Mucosa of rectum (tissue), 2 donors: ENCODE data around the gene NUP160.

Experiments
- H3K27ac ChIP-seq, 2 donors: one replicate each; pipeline ENCODE4 v1.7.0; 2013; ENCODE audit warnings: inconsistent platforms in 2 of 2, low read depth in 2 of 2, low read length in 2 of 2
- H3K27me3 ChIP-seq, 2 donors: one replicate each; pipeline ENCODE4 v1.7.0; 2013; ENCODE audit warnings: low read length in 2 of 2; ENCODE audit not compliant: control insufficient read depth in 2 of 2, insufficient read depth in 2 of 2
- H3K36me3 ChIP-seq, 2 donors: one replicate each; pipeline ENCODE4 v1.7.0; 2013; ENCODE audit warnings: low read length in 2 of 2; ENCODE audit not compliant: control insufficient read depth in 2 of 2, insufficient read depth in 2 of 2
- H3K4me1 ChIP-seq, 2 donors: one replicate each; pipeline ENCODE4 v1.7.0; 2013; ENCODE audit warnings: low read length in 2 of 2, mild to moderate bottlenecking in 1 of 2; ENCODE audit not compliant: control insufficient read depth in 2 of 2, insufficient read depth in 2 of 2
- H3K4me3 ChIP-seq, 2 donors: one replicate each; pipeline ENCODE4 v1.7.0; 2013; ENCODE audit warnings: low read length in 2 of 2
- H3K9ac ChIP-seq, 2 donors: one replicate each; pipeline ENCODE4 v1.7.0; 2013; ENCODE audit warnings: low read length in 2 of 2, low read depth in 1 of 2, mild to moderate bottlenecking in 1 of 2
- H3K9me3 ChIP-seq, 2 donors: one replicate each; pipeline ENCODE4 v1.7.0; 2013; ENCODE audit warnings: low read length in 2 of 2; ENCODE audit not compliant: control insufficient read depth in 2 of 2
- donor health status: healthy.
- donor health status: Normal muscosa, but diverticular disease.

Gene NUP160

GRCh38 chr11:47863189-47863897, 15.2 kb upstream of the NUP160 start:
- H3K36me3 ChIP-seq, result no peaks in the 10 kb centered on the region
- peak overlapping the region in 1 of 2 donors; percentile 10 for H3K4me3 ChIP-seq
- H3K9me3 ChIP-seq, result no peaks in the 10 kb centered on the region
- peak overlapping the region; percentile 2 to 27 for H3K27ac ChIP-seq
- no peak overlapping the region for H3K9ac ChIP-seq
- H3K27me3 ChIP-seq, result no peaks in the 10 kb centered on the region
- peaks cover 0 to 3% of the 10 kb centered on the region in 2 donors for H3K4me1 ChIP-seq

GRCh38 chr11:47861728-47862127, 13.6 kb upstream of the NUP160 start:
- H3K9ac ChIP-seq, result no peak overlapping the region
- no peaks in the 10 kb centered on the region for H3K36me3 ChIP-seq
- no peak overlapping the region for H3K27ac ChIP-seq
- H3K9me3 ChIP-seq, result no peaks in the 10 kb centered on the region
- H3K4me1 ChIP-seq, result peaks cover 0 to 3% of the 10 kb centered on the region in 2 donors
- no peak overlapping the region for H3K4me3 ChIP-seq
- H3K27me3 ChIP-seq, result no peaks in the 10 kb centered on the region

- no peak overlapping the region for H3K4me3 ChIP-seq
- no peaks in the 10 kb centered on the region for H3K27me3 ChIP-seq
- peaks cover 0 to 3% of the 10 kb centered on the region in 2 donors for H3K4me1 ChIP-seq
- no peaks in the 10 kb centered on the region for H3K9me3 ChIP-seq
- no peak overlapping the region for H3K9ac ChIP-seq
- H3K27ac ChIP-seq, result no peak overlapping the region
- H3K36me3 ChIP-seq, result no peaks in the 10 kb centered on the region
These were observed 12.4 kb upstream of the NUP160 start for GRCh38 chr11:47860536-47860935.

GRCh38 chr11:47857892-47858543, 9.9 kb upstream of the NUP160 start:
- no peak overlapping the region for H3K4me3 ChIP-seq
- H3K9ac ChIP-seq, result no peak overlapping the region
- H3K9me3 ChIP-seq, result no peaks in the 10 kb centered on the region
- no peaks in the 10 kb centered on the region for H3K4me1 ChIP-seq
- no peaks in the 10 kb centered on the region for H3K27me3 ChIP-seq
- H3K36me3 ChIP-seq, result no peaks in the 10 kb centered on the region
- no peak overlapping the region for H3K27ac ChIP-seq

- Histone ChIP-seq H3K27me3 (no peaks in the 10 kb centered on the region), H3K9ac (no peak overlapping the region), H3K9me3 (no peaks in the 10 kb centered on the region), H3K36me3 (no peaks in the 10 kb centered on the region), H3K4me3 (no peak overlapping the region), H3K4me1 (no peaks in the 10 kb centered on the region), H3K27ac (no peak overlapping the region)
These were observed 9.3 kb upstream of the NUP160 start for GRCh38 chr11:47857485-47857884.

GRCh38 chr11:47856186-47856585, 8.0 kb upstream of the NUP160 start:
- Histone ChIP-seq H3K4me1 (no peaks in the 10 kb centered on the region), H3K9ac (no peak overlapping the region), H3K4me3 (no peak overlapping the region), H3K27ac (no peak overlapping the region), H3K36me3 (no peaks in the 10 kb centered on the region), H3K27me3 (no peaks in the 10 kb centered on the region), H3K9me3 (no peaks in the 10 kb centered on the region)

GRCh38 chr11:47854667-47855066, 6.5 kb upstream of the NUP160 start:
- Histone ChIP-seq H3K27ac (no peak overlapping the region), H3K27me3 (no peaks in the 10 kb centered on the region), H3K4me3 (no peak overlapping the region), H3K4me1 (no peaks in the 10 kb centered on the region), H3K9ac (no peak overlapping the region), H3K36me3 (no peaks in the 10 kb centered on the region), H3K9me3 (no peaks in the 10 kb centered on the region)

GRCh38 chr11:47852053-47852452, 3.9 kb upstream of the NUP160 start:
- Histone ChIP-seq H3K27ac (no peak overlapping the region), H3K9me3 (no peaks in the 10 kb centered on the region), H3K27me3 (no peaks in the 10 kb centered on the region), H3K9ac (no peak overlapping the region), H3K4me1 (peaks cover 8 to 9% of the 10 kb centered on the region in 2 donors), H3K36me3 (no peaks in the 10 kb centered on the region), H3K4me3 (no peak overlapping the region)

GRCh38 chr11:47850337-47850736, 2.2 kb upstream of the NUP160 start:
- Histone ChIP-seq H3K4me1 (peaks cover 9 to 14% of the 10 kb centered on the region in 2 donors), H3K9me3 (no peaks in the 10 kb centered on the region), H3K9ac (no peak overlapping the region), H3K36me3 (no peaks in the 10 kb centered on the region), H3K4me3 (no peak overlapping the region), H3K27ac (peak overlapping the region in 1 of 2 donors; percentile 4), H3K27me3 (no peaks in the 10 kb centered on the region)

GRCh38 chr11:47848700-47849155, 578 bp upstream of the NUP160 start:
- peaks cover 9 to 14% of the 10 kb centered on the region in 2 donors for H3K4me1 ChIP-seq
- H3K27me3 ChIP-seq, result no peaks in the 10 kb centered on the region
- peak overlapping the region; percentile 80 to 95 for H3K9ac ChIP-seq
- H3K9me3 ChIP-seq, result no peaks in the 10 kb centered on the region
- H3K4me3 ChIP-seq, result peak overlapping the region; percentile 89 to 100
- H3K27ac ChIP-seq, result peak overlapping the region; percentile 88 to 93
- peaks cover 4 to 6% of the 10 kb centered on the region in 2 donors for H3K36me3 ChIP-seq
